Renal pelvis (tissue), 4 donors: Measurements from ENCODE around the gene PAFAH2. TPM values are rescaled to one million over a fixed set of nuclear protein-coding genes. Genes with fewer than 3 reads are reported as not detected.

ENCODE experiments used
- DNase-seq: peaks from one replicate; pipeline ENCODE4 v3.0.0-alpha.2; 2013
- polyA plus RNA-seq, 3 donors: library from polyadenylated mRNA; unstranded; fragments of 120-200 nt; gene quantifications; one replicate each; pipeline ENCODE4 v1.2.1, GENCODE V29; 2013; ENCODE audit not compliant: insufficient read length in 3 of 3

The PAFAH2 gene
- polyA plus RNA-seq, 3 donors, result 16.5 to 24.0 (median 19.1) TPM

GRCh38 chr1:26016258-26016952 is 18.5 kb upstream of the PAFAH2 start:
- no peak for DNase-seq

- DNase-seq, result no peak
Measured at GRCh38 chr1:26015358-26015757, 17.5 kb upstream of the PAFAH2 start.

- no peak for DNase-seq
Measured at GRCh38 chr1:26014179-26014578, 16.3 kb upstream of the PAFAH2 start.

DNA sequence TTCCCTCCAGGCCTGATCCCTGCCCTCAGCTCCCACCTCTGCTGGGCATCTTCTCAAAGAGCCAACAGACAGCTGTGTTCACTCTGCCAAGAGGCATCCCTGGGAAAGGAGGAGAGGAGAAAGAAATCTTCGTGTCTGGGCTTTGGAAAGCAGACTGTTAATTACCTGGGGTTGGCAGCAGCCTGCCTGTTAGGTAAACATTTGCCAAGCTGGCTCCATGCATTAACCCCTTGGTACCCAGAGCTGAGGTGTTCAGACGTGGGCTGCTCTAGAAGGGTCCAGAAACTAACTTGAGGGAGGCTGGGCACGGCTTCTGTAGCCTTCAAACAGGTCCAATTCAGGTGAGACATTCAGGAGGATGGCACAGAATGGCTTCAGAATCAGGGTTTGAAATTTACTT is 15.0 kb upstream of the PAFAH2 start:
- no peak for DNase-seq

DNA sequence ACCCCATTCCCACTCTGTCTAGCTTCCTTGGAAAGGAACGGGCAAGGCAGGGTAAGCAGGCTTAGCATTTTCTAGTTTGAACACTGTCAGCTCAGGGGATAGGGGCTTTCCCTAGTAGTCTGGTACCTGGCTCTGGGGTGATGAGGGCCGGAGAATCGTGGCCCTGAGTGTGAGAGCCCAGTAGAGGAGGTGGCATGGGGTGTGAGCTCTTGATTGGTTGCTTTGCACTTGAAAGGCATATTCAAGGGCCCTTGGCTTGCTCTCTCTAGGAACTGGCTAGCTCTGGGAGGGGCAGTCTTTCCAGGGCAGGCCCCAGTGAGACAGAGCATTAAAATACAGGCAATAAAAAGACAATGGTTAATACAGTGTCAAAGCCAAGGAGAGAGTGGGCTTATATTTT is 13.0 kb upstream of the PAFAH2 start:
- DNase-seq, result no peak

- DNase-seq, result no peak
Measured at GRCh38 chr1:26009796-26010447, 12.1 kb upstream of the PAFAH2 start.

GRCh38 chr1:26006710-26007109 is 8.8 kb upstream of the PAFAH2 start:
- DNase-seq, result no peak

DNA sequence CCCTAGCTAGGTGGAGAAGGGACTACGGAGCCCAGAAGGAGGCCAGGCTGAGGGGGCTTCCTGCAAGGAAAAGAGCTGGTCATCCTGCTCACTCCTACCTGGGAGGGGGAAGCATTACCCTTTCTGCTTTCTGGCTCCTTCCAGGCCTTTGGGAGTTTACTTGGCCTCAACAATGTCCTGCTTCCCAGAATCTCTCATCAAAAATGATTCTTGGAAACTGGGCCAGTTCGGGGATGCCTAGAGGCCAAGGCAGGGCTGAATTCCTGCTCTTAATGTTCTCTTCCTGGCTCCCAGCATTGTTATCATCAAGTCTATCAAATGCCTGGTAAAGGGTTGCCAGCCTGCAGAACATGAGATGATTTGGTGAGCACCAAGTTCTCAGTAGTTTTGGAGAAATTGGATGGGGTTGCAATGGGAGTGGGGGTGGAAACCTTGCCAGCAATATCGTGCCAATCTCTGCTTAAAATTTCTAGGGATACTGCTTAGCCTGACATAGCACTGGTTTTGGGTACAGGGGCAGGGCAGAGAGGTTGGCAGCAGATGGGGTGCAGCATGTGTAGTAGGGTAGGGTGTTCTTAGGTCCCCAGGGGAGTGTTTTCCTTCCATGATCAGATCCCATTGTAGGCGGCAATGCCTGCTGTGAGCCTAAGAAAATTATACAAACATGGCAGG is 7.7 kb upstream of the PAFAH2 start:
- DNase-seq, result no peak

DNA sequence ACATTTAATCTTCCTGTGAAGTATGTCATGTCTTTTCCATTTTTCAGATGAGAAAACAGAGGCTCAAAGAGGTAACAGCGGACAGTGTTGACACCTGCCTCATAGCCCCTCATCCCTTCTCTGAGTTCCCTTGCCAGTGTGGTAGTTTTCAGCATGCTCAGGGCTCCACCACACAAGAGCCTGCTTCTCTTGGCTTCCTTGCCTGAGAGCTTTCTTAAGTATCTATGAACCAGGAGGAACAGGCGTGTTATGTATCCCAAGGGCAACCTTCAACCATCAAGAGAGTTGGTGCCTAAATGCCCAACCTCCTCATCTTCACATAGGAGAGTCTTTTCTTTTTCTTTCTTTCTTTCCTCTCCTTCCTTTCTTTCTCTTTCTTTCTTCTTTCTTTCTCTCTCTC is 5.9 kb upstream of the PAFAH2 start:
- DNase-seq, result no peak

DNA sequence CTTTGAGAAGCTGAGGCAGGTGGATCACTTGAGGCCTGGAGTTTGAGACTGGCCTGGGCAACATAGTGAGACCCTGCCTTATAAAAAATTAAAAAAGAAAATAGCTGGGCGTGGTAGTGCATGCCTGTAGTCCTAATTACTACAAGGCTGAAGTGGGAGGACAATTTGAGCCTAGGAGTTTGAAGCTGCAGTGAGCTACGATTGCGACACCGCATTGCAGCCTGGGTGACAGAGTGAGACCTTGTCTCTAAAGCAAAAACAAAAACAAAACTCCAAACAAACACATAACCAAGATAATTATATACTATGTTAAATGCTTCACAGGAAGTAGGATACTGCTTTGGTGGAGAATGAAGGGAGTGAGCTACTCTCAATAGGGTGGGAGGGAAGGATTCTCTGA is 5.4 kb upstream of the PAFAH2 start:
- DNase-seq, result no peak

DNA sequence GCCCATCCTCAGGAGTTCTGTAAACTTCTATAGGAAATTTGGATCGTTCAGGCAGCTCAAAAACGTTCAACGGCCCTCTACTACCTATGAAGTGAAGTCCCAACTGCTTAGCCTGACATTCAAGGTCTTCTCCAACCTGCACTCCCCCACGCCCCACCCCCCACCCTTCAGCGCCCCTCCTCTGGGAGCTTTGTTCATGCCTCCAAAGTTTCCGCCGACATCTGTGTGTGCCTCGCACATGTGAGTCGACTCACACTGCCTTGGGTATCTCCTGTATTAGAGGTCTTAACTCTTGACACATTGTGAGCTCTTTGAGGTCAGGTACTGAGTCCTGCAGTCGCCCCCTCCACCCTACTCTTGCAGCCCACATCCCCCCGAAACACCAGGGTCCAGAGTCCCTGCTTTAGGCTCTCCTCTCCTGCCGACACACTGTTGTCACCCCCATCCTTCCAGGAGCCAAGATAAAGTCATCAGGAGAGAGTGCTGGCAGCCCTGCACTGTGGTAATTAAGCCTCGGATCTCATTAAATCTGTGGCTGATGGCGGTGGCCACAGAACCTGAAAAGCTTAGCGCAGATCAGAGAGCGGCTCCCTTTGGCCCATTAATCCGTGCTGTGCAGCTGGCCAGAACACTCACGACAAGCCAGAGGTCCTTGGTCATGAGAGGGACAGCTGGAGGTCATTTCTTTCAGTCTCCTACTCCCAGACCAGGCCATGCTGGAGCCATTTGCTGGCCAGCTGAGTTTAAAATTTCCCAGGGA is 1.4 kb upstream of the PAFAH2 start:
- DNase-seq, result no peak

GRCh38 chr1:25996966-25997827 is 666 bp downstream of the PAFAH2 start:
- no peak for DNase-seq

GRCh38 chr1:25994402-25995150 is 3.3 kb downstream of the PAFAH2 start:
- DNase-seq, result no peak

GRCh38 chr1:25993197-25993951 is 4.5 kb downstream of the PAFAH2 start:
- no peak for DNase-seq

DNA sequence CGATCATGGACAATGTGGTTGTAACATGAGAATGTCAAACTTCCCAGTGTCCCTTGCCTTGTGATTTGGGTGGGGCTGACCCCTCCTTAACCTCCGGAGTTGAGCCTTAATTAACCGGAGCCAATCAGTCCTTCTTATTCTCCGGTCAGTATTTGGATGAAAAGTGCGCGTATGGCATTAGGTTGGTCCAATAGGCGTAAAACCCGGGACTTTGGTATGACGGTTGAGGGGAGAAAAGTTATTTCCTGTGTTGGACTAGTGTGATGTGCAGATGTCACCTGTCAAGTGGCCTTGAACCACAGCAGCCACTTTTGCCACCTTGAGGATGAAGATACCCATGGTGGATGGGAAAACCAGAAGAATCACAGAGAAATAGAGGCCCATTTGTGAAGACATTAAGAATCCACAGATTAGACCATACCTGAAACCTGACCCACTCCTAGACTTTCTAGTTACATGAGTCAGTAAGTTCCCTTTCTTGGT is 5.1 kb downstream of the PAFAH2 start:
- DNase-seq, result no peak

- DNase-seq, result no peak
Measured at GRCh38 chr1:25991937-25992688, 5.8 kb downstream of the PAFAH2 start.

- DNase-seq, result no peak
Measured at GRCh38 chr1:25990702-25991395, 7.0 kb downstream of the PAFAH2 start.

DNA sequence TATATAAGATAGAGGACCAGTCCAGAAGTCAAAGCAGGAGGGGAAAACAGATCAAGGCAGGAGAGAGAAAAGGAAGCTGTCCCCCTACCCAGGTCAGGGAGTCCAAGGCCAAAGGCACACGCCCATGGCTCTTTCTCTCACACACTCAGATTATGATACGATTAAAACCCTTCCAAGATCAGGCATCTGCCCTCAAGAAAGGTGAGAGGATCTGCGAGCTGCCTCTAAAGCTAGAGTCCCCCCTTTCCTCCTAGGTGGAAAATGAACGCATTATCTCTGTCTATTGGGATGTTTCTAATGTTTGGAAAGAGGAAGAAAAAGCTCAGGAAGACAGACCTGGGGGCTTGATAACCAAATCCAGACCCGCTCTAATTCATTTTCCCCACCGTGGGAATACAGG is 7.6 kb downstream of the PAFAH2 start:
- DNase-seq, result no peak
